Osteocyte (in vitro differentiated cells): Measurements from ENCODE around the gene PAX4. TPM values are rescaled to one million over a fixed set of nuclear protein-coding genes. Genes with fewer than 3 reads are reported as not detected.

Experiments used
- DNase-seq: peaks from one replicate; pipeline ENCODE4 v3.0.0; 2021; ENCODE audit warnings: mixed read lengths; ENCODE audit not compliant: unreplicated experiment; ENCODE audit errors: extremely low spot score
- H3K27ac Mint-ChIP-seq: one replicate; pipeline ENCODE4 v1.8.0; 2021; ENCODE audit warnings: mild to moderate bottlenecking, mixed read lengths; ENCODE audit not compliant: unreplicated experiment
- H3K27me3 Mint-ChIP-seq: one replicate; pipeline ENCODE4 v1.8.0; 2021; ENCODE audit warnings: mixed read lengths; ENCODE audit not compliant: unreplicated experiment
- H3K36me3 Mint-ChIP-seq: one replicate; pipeline ENCODE4 v1.8.0; 2021; ENCODE audit warnings: mixed read lengths; ENCODE audit not compliant: unreplicated experiment
- H3K4me1 Mint-ChIP-seq: one replicate; pipeline ENCODE4 v1.8.0; 2021; ENCODE audit warnings: mixed read lengths; ENCODE audit not compliant: unreplicated experiment
- H3K4me3 Mint-ChIP-seq: one replicate; pipeline ENCODE4 v1.8.0; 2021; ENCODE audit warnings: mild to moderate bottlenecking, moderate library complexity, mixed read lengths; ENCODE audit not compliant: unreplicated experiment
- H3K9me3 Mint-ChIP-seq: one replicate; pipeline ENCODE4 v1.8.0; 2021; ENCODE audit warnings: mixed read lengths; ENCODE audit not compliant: unreplicated experiment
- CTCF ChIP-seq: fragments of 200-600 bp; sonication (generic); IDR thresholded peaks from 2 replicates; pipeline ENCODE4 v1.5.0; 2021; ENCODE audit warnings: antibody characterized with exemption, mild to moderate bottlenecking, moderate library complexity
- total RNA-seq: library from RNA; stranded (reverse); gene quantifications from 2 replicates; pipeline ENCODE4 v1.2.1, GENCODE V29; 2021

Gene PAX4
- total RNA-seq, 1 donor from 2014 or later = not detected

- TF ChIP-seq CTCF = no peak
- Mint-ChIP-seq H3K4me1 (no peaks in the 10 kb centered on the region), H3K27ac (no peak overlapping the region), H3K27me3 (peaks cover 5% of the 10 kb centered on the region), H3K9me3 (peaks cover 7% of the 10 kb centered on the region), H3K36me3 (no peaks in the 10 kb centered on the region), H3K4me3 (no peak overlapping the region)
- DNase-seq = no peak
Observed at GRCh38 chr7:127608446-127608845, 9.5 kb downstream of the PAX4 start.

DNA sequence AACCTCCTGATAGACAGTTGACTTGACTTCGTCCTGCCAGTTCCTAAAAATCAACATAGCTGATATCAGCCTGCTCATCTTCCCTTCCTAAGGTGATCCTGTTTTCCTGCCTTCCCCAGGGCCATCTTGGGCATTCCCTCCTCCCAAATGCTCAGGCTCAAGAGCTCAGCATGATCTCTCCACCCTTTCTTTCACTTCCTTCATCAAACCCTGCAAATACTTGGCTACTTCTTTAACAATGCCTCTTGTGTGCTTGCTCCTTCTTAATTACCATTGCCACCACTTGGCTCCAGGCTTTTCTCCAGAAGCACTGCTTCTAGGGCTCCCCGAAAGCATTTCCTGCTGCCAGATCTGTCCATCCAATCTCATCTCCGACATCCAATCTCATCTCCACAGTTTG lies 17.1 kb downstream of the PAX4 start:
- Mint-ChIP-seq H3K27ac (no peak overlapping the region), H3K9me3 (peaks cover 7% of the 10 kb centered on the region), H3K4me1 (no peaks in the 10 kb centered on the region), H3K27me3 (peaks cover 18% of the 10 kb centered on the region), H3K4me3 (no peak overlapping the region), H3K36me3 (no peaks in the 10 kb centered on the region)
- no peak for DNase-seq
- TF ChIP-seq CTCF = no peak

- TF ChIP-seq CTCF = no peak
- DNase-seq = no peak
- H3K27ac Mint-ChIP-seq = no peak overlapping the region
- H3K27me3 Mint-ChIP-seq = peaks cover 21% of the 10 kb centered on the region
- H3K4me3 Mint-ChIP-seq = no peak overlapping the region
- H3K36me3 Mint-ChIP-seq = no peaks in the 10 kb centered on the region
- no peaks in the 10 kb centered on the region for H3K9me3 Mint-ChIP-seq
- no peaks in the 10 kb centered on the region for H3K4me1 Mint-ChIP-seq
Observed at GRCh38 chr7:127598318-127598717, 19.6 kb downstream of the PAX4 start.

- Mint-ChIP-seq H3K9me3 (no peaks in the 10 kb centered on the region), H3K4me1 (no peaks in the 10 kb centered on the region), H3K27ac (no peak overlapping the region), H3K4me3 (no peak overlapping the region), H3K36me3 (peaks cover 10% of the 10 kb centered on the region), H3K27me3 (peaks cover 12% of the 10 kb centered on the region)
- no peak for DNase-seq
- no peak for TF ChIP-seq CTCF
Observed at GRCh38 chr7:127595737-127596136, 22.2 kb downstream of the PAX4 start.

- Mint-ChIP-seq H3K4me3 (no peak overlapping the region), H3K4me1 (peaks cover 5% of the 10 kb centered on the region), H3K27ac (no peak overlapping the region), H3K9me3 (no peaks in the 10 kb centered on the region), H3K36me3 (peaks cover 17% of the 10 kb centered on the region), H3K27me3 (peaks cover 8% of the 10 kb centered on the region)
- DNase-seq = no peak
- no peak for TF ChIP-seq CTCF
Observed at GRCh38 chr7:127594490-127594889, 23.5 kb downstream of the PAX4 start.
